H1 (cell line): ENCODE measurements around the gene OTUD3. TPM values are rescaled to one million over a fixed set of nuclear protein-coding genes. Genes with fewer than 3 reads are reported as not detected.
"Not testable (repeated sequence)": the region's sequence is repeated elsewhere in the genome, so short reads cannot be mapped to it uniquely, and the experiment has no call there.

Source experiments
- CTCF ChIA-PET: fragments of 300-600 bp; sonication (Branson Sonifier 250); formaldehyde crosslinking; loops from one replicate; lab custom pipeline; 2021; ENCODE audit not compliant: partially characterized antibody; lab: Charles Lee
- POLR2A ChIA-PET: fragments of 300-600 bp; sonication (Branson Sonifier 250); formaldehyde crosslinking; loops from one replicate; lab custom pipeline; 2021; ENCODE audit warnings: inconsistent platforms; ENCODE audit not compliant: partially characterized antibody; lab: Charles Lee
- DNase-seq, 2 experiments: peaks; one replicate each; pipeline versions ENCODE4 v3.0.0 to v3.0.0-alpha.2; 2010 to 2022; ENCODE audit warnings: low spot score in 2 of 2, low read depth in 1 of 2, mixed read lengths in 1 of 2
- FAIRE-seq: peaks from 2 replicates; lab custom pipeline; 2011; peaks lifted over from hg19 to GRCh38; lab: Jason Lieb, UNC
- H2AFZ ChIP-seq: 2 replicates; pipeline ENCODE4 v1.8.1; 2012; ENCODE audit warnings: low read length, inconsistent platforms
- H2AK5ac ChIP-seq: 2 replicates; pipeline ENCODE4 v1.6.1; 2013; ENCODE audit warnings: low read depth, low read length
- H2BK120ac ChIP-seq: replicated peaks from 2 replicates; pipeline ENCODE3; 2013; ENCODE audit warnings: low read depth, low read length, inconsistent platforms
- H2BK12ac ChIP-seq: 2 replicates; pipeline ENCODE4 v1.6.1; 2013; ENCODE audit warnings: low read depth, low read length
- H2BK15ac ChIP-seq: 2 replicates; pipeline ENCODE4 v1.6.1; 2013; ENCODE audit warnings: low read length
- H2BK20ac ChIP-seq: 2 replicates; pipeline ENCODE4 v1.6.1; 2013; ENCODE audit warnings: low read length
- H2BK5ac ChIP-seq: 2 replicates; pipeline ENCODE4 v1.6.1; 2013; ENCODE audit warnings: low read depth, low read length
- H3K14ac ChIP-seq: 2 replicates; pipeline ENCODE4 v1.6.1; 2013; ENCODE audit warnings: inconsistent platforms; ENCODE audit not compliant: insufficient read length
- H3K18ac ChIP-seq: 2 replicates; pipeline ENCODE4 v1.6.1; 2013; ENCODE audit warnings: low read length; ENCODE audit errors: extremely low read depth
- H3K23ac ChIP-seq: 2 replicates; pipeline ENCODE4 v1.6.1; 2013; ENCODE audit warnings: inconsistent platforms; ENCODE audit not compliant: insufficient read length
- H3K23me2 ChIP-seq: 2 replicates; pipeline ENCODE4 v1.6.1; 2013; ENCODE audit warnings: low read depth, low read length
- H3K27ac ChIP-seq: 2 replicates; pipeline ENCODE4 v1.6.1; 2011; ENCODE audit warnings: low read depth, low read length, inconsistent platforms
- H3K27me3 ChIP-seq, 4 experiments: replicated peaks in 1 of 4; 1 replicate in 1 of 4; 2 replicates in 3 of 4; pipeline versions ENCODE4 v1.6.1 to v1.8.1; 2011 to 2013; ENCODE audit warnings: low read length in 3 of 4, mild to moderate bottlenecking in 3 of 4, inconsistent platforms in 2 of 4, mixed read lengths in 2 of 4, moderate library complexity in 1 of 4; ENCODE audit not compliant: control insufficient read depth in 3 of 4, insufficient read depth in 3 of 4; ENCODE audit errors: extremely low read depth in 1 of 4
- H3K36me3 ChIP-seq, 4 experiments: 2 replicates each; pipeline versions ENCODE4 v1.6.1 to v1.8.1; 2011 to 2013; ENCODE audit warnings: mild to moderate bottlenecking in 4 of 4, low read length in 3 of 4, moderate library complexity in 2 of 4, control low read depth in 1 of 4, inconsistent platforms in 1 of 4; ENCODE audit not compliant: insufficient read depth in 4 of 4, control insufficient read depth in 2 of 4
- H3K4ac ChIP-seq: replicated peaks from 2 replicates; pipeline ENCODE3; 2013; ENCODE audit warnings: low read length, low read depth, mixed read lengths, inconsistent platforms; ENCODE audit not compliant: insufficient read length
- H3K4me1 ChIP-seq, 4 experiments: replicated peaks in 1 of 4; 1 replicate in 1 of 4; 2 replicates in 3 of 4; pipeline versions ENCODE4 v1.6.1 to v1.8.1; 2011 to 2013; ENCODE audit warnings: low read length in 3 of 4, inconsistent platforms in 2 of 4, mixed read lengths in 1 of 4; ENCODE audit not compliant: insufficient read depth in 4 of 4, control insufficient read depth in 3 of 4
- H3K4me2 ChIP-seq, 2 experiments: 2 replicates each; pipeline versions ENCODE4 v1.6.1 to v1.8.1; 2011 to 2013; ENCODE audit warnings: low read depth in 2 of 2, low read length in 2 of 2, control low read depth in 1 of 2, inconsistent platforms in 1 of 2, mild to moderate bottlenecking in 1 of 2; ENCODE audit not compliant: insufficient read depth in 1 of 2
- H3K4me3 ChIP-seq, 4 experiments: fragments of 200-600, 300-600 bp in 1 of 4; sonication (generic), shearing (Covaris generic), sonication (Bioruptor Twin) in 1 of 4; 2 replicates each; pipeline versions ENCODE4 v1.5.1 to v1.8.1; 2011 to 2016; ENCODE audit warnings: low read length in 4 of 4, low read depth in 3 of 4, control low read depth in 2 of 4, inconsistent platforms in 2 of 4, mild to moderate bottlenecking in 2 of 4, mixed read lengths in 1 of 4, moderate library complexity in 1 of 4; ENCODE audit not compliant: insufficient read depth in 2 of 4; ENCODE audit errors: extremely low read depth in 1 of 4
- H3K56ac ChIP-seq: replicated peaks from 2 replicates; pipeline ENCODE3; 2013; ENCODE audit warnings: low read depth, mild to moderate bottlenecking, mixed read lengths, low read length, inconsistent platforms; ENCODE audit not compliant: insufficient read length
- H3K79me1 ChIP-seq: 2 replicates; pipeline ENCODE4 v1.6.1; 2013; ENCODE audit warnings: low read depth, low read length, control low read depth
- H3K79me2 ChIP-seq, 2 experiments: 2 replicates each; pipeline versions ENCODE4 v1.6.1 to v1.8.1; 2012 to 2013; ENCODE audit warnings: low read length in 2 of 2, mild to moderate bottlenecking in 2 of 2, inconsistent platforms in 1 of 2; ENCODE audit not compliant: insufficient read depth in 2 of 2, control insufficient read depth in 1 of 2
- H3K9ac ChIP-seq, 4 experiments: replicated peaks in 1 of 4; 1 replicate in 1 of 4; 2 replicates in 3 of 4; pipeline versions ENCODE4 v1.6.1 to v1.8.1; 2011 to 2013; ENCODE audit warnings: low read depth in 3 of 4, low read length in 3 of 4, control low read depth in 2 of 4, mild to moderate bottlenecking in 2 of 4, moderate library complexity in 2 of 4, inconsistent platforms in 1 of 4; ENCODE audit errors: extremely low read depth in 1 of 4
- H3K9me3 ChIP-seq, 2 experiments: 2 replicates each; pipeline versions ENCODE4 v1.6.1 to v1.8.1; 2012 to 2013; ENCODE audit warnings: mild to moderate bottlenecking in 2 of 2, moderate library complexity in 2 of 2, control low read depth in 1 of 2, inconsistent platforms in 1 of 2, low read depth in 1 of 2, low read length in 1 of 2, mixed read lengths in 1 of 2; ENCODE audit not compliant: insufficient read depth in 2 of 2
- H4K20me1 ChIP-seq, 2 experiments: replicated peaks in 1 of 2; 2 replicates each; pipeline versions ENCODE3 to v1.8.1; 2011 to 2013; ENCODE audit warnings: inconsistent platforms in 2 of 2, low read length in 2 of 2, mild to moderate bottlenecking in 1 of 2; ENCODE audit not compliant: insufficient read depth in 2 of 2, control insufficient read depth in 1 of 2
- H4K5ac ChIP-seq: 2 replicates; pipeline ENCODE4 v1.6.1; 2013; ENCODE audit warnings: low read length, low read depth, mixed read lengths, inconsistent platforms; ENCODE audit not compliant: insufficient read length
- H4K8ac ChIP-seq: 2 replicates; pipeline ENCODE4 v1.8.0; 2013; ENCODE audit warnings: mild to moderate bottlenecking, moderate library complexity, low read length, inconsistent platforms; ENCODE audit not compliant: insufficient read depth; ENCODE audit errors: extremely low read depth
- H4K91ac ChIP-seq: replicated peaks from 2 replicates; pipeline ENCODE3; 2013; ENCODE audit warnings: low read length, mixed read lengths, inconsistent platforms; ENCODE audit not compliant: insufficient read length
- WGBS, 2 experiments: shearing (Covaris generic) in 1 of 2; methylation state at CpG; one replicate each; pipeline versions ENCODE4 v1.1.6 to v1.1.7; 2013 to 2015; ENCODE audit warnings: low lambda C conversion rate in 2 of 2, mixed read lengths in 2 of 2, inconsistent platforms in 1 of 2, low coverage in 1 of 2, missing lambda C conversion rate in 1 of 2; ENCODE audit not compliant: insufficient replicate concordance in 2 of 2, insufficient coverage in 1 of 2, insufficient read length in 1 of 2; ENCODE audit errors: extremely low coverage in 1 of 2, missing lambda C conversion rate in 1 of 2; 5-methylcytosine and 5-hydroxymethylcytosine counted together
- polyA plus RNA-seq, 7 experiments: library from polyadenylated mRNA; depleted of rRNA in 3 of 7; stranded (reverse) in 5 of 7; unstranded in 2 of 7; fragments of >200 nt in 5 of 7; fragments of 200-250 nt in 2 of 7; gene quantifications; 1 replicate in 5 of 7; 2 replicates in 1 of 7; 4 replicates in 1 of 7; pipeline versions ENCODE4 v1.2.1 to v1.2.3, GENCODE V29; 2011 to 2013; ENCODE audit warnings: missing spikeins in 2 of 7, mixed read lengths in 2 of 7
- total RNA-seq: library from RNA; stranded (reverse); fragmentation: NEBNext Ultra II Directional; extraction: Animal tissue kit (Norgen Biotek cat#: 25700); gene quantifications from 2 replicates; pipeline ENCODE4 v1.2.1, GENCODE V29; 2021

OTUD3 gene
- total and polyA plus RNA-seq, 2 of the 8 experiments (the other 6 are each of a cell fraction or from before 2014, with no cell fraction given), result 6.3 to 11.9 TPM

DNA sequence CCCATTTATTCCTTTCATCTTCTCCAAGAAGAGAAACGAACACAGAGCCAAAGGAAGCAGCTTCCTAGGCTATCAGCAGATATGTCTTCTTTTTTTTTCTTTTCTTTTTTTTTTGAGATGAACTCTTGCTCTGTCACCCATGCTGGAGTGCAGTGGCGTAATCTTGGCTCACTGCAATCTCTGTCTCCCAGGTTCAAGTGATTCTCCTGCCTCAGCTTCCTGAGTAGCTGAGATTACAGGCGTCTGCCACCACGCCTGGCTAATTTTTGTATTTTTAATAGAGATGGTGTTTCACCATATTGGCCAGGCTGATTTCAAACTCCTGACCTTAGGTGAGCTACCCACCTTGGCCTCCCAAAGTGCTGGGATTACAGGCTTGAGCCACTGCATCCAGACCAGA is 13.6 kb upstream of the OTUD3 start:
- H3K27me3 ChIP-seq, H3K79me1 ChIP-seq, H4K20me1 ChIP-seq, H3K36me3 ChIP-seq, H3K4me3 ChIP-seq, DNase-seq, H2AK5ac ChIP-seq, H3K23me2 ChIP-seq, H3K9ac ChIP-seq, H4K5ac ChIP-seq, H3K14ac ChIP-seq, H2BK5ac ChIP-seq, H3K18ac ChIP-seq, H3K23ac ChIP-seq, H3K4me1 ChIP-seq, H4K8ac ChIP-seq, H3K4me2 ChIP-seq, H3K9me3 ChIP-seq, H2BK12ac ChIP-seq, H3K79me2 ChIP-seq, H3K56ac ChIP-seq, H3K27ac ChIP-seq, H2BK20ac ChIP-seq, H4K91ac ChIP-seq, H3K4ac ChIP-seq, H2BK120ac ChIP-seq, H2AFZ ChIP-seq, H2BK15ac ChIP-seq, FAIRE-seq: not testable (repeated sequence)
- 77% methylated on average over 4 of the region's 4 CpGs; no CpG with 5 or more reads in 1 of the 2 experiments for WGBS, 2 experiments
- ChIA-PET POLR2A (interaction anchor here (1.2 kb wide), 1 partner anchor 9 kb away, joined by 5 read pairs; no protein-coding TSS in a partner anchor), CTCF (interaction anchor here (0.6 to 1.5 kb wide), 3 partner anchors 9 to 817 kb away, joined by 3 to 6 read pairs (median 3); no protein-coding TSS in a partner anchor)

DNA sequence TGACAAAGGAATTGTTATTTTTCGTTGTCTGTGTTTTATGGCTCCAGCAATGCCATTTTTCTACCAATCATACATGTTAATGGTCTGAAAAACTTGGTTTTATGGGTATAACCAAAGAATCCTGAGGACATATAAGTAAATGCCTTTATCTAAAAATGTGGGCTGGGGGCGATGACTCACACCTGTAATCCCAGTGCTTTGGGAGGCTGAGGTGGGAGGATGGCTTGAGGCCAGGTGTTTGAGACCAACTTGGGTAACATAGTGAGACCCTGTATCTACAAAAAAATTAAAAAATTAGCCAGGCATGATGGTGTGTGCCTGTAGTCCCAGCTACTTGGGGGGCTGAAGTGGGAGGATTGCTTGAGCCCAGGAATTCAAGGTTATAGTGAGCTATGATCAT is 12.7 kb upstream of the OTUD3 start:
- H2BK5ac ChIP-seq, H3K18ac ChIP-seq, H3K79me2 ChIP-seq, H2AFZ ChIP-seq, H3K23me2 ChIP-seq, H4K91ac ChIP-seq, H3K36me3 ChIP-seq, H3K4ac ChIP-seq, FAIRE-seq, H3K4me3 ChIP-seq, H2AK5ac ChIP-seq, H3K9me3 ChIP-seq, H4K20me1 ChIP-seq, H2BK120ac ChIP-seq, H3K14ac ChIP-seq, H3K4me2 ChIP-seq, H2BK15ac ChIP-seq, H2BK20ac ChIP-seq, H3K23ac ChIP-seq, H3K56ac ChIP-seq, H3K4me1 ChIP-seq, H3K79me1 ChIP-seq, H3K27ac ChIP-seq, H3K9ac ChIP-seq, H2BK12ac ChIP-seq, H4K8ac ChIP-seq, H4K5ac ChIP-seq, H3K27me3 ChIP-seq, DNase-seq: not testable (repeated sequence)
- CTCF ChIA-PET, result interaction anchor here (1.4 kb wide), 1 partner anchor 154 kb away, joined by 3 read pairs; no protein-coding TSS in a partner anchor
- WGBS, 2 experiments, result 85% methylated on average over 2 of the region's 2 CpGs; no CpG with 5 or more reads in 1 of the 2 experiments
- POLR2A ChIA-PET, result interaction anchor here (0.8 to 1.0 kb wide), 2 partner anchors 9 to 12 kb away, joined by 4 to 6 read pairs; partner anchors contain the start of gene OTUD3
